DMS114 treated with DMSO at 0.1 percent for 48 hours (cell line): ENCODE results near the gene CLUH.

Source experiments
- DNase-seq: peaks from one replicate; lab custom pipeline; 2025; ENCODE audit not compliant: unreplicated experiment; lab: John Stamatoyannopoulos, UW

CLUH gene

DNA sequence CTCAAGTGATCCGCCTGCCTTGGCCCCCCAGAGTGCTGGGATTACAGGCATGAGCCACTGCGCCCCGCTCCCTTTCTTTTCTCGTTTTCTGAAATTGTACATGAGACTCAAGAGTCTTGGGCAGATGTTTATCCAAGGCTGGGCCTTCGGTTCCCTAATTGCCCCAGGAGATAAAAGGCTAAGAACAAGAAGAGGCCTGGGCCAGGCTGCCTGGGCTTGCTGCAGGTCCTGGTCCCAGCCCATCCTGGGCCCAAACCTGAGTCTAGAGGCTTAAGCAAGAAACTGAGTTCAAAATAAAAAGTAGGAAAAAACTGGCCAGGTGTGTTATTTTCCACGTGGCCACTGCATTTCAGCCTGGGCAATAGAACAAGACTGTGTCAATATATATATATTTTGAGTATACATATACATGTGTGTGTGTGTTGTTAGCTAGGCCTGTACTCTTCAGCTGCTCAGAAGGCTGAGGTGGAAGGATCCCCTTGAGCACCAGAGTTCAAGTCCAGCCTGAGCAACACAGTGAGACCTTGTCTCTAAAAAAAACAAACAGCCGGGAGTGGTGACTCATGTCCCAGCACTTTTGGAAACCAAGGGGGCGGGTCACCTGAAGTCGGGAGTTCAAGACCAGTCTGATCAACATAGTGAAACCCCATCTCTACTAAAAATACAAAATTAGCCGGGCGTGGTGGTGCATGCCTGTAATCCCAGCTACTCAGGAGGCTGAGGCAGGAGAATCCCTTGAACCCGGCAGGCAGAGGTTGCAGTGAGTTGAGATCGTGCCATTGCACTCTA, 6.8 kb upstream of the CLUH start:
- no peak for DNase-seq

DNA sequence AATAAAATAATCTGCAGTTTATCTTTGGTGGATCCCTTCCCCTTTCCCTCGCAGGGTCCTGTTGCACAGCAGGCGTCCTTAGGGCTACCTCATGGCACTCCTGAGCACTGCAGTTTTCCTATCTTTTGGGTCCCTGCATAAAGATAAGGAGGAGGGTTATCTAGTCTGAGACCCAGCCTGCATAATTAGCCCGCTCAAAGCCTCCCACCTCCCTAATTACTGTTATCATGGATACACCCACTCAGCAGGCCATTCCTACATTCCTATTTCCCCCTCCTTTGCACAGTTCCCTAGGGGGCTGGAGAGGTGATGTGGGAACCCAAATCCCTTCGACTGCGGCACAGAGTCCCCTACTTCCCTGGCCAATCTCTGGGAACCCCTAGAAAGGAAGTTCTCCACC, 5.1 kb upstream of the CLUH start:
- DNase-seq: no peak

DNA sequence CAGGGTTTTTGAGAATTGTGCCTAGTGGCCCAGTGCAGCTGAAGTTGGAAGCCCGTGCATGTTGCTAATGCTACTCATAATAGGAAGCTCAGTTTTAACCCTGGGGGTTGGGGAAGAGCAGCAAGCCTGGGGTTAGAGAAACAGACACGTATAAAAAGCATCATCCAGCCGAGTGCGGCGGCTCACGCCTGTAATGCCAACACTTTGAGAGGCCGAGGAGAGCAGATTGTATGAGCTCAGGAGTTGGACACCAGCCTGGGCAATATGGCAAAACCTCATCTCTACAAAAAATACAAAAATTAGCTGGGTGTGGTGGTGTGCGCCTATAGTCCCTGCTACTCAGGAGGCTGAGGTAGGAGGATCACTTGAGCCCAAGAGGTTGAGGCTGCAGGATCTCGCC, 2.3 kb upstream of the CLUH start:
- no peak for DNase-seq

DNA sequence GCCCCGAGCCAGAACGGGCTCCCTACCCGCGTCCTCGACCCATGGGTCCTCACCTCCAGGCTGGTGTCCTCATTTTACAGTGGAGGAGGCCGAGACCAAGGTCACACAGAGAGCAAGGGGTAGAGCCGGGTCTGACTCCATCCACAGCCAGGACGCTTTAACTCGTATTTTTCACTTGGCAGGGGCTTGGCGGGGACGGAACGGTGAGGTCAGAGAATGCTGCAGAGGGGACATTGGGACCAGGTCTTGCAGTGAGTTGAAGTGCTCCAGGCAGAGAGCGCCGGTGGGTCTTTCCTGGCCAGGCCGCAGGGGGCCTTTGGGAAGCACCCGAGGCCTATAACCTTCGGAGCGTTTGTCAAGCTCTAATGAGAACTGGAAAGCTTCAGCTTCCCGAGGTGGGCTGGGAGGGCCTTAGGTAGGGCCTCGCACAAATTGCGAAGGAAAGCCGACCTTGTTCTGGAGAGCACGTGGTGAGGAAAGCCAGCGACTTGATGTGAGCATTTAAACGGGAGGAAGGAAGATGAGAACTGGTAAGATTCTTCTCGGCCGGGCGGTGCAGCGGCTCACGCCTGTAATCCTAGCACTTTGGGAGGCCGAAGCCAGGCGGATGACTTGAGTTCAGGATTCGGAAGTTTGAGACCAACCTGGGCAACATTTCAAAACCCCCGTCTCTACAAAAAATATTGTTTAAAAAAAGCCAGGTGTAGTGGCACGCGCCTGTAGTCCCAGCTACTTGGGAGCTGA, 908 bp upstream of the CLUH start:
- no peak for DNase-seq

DNA sequence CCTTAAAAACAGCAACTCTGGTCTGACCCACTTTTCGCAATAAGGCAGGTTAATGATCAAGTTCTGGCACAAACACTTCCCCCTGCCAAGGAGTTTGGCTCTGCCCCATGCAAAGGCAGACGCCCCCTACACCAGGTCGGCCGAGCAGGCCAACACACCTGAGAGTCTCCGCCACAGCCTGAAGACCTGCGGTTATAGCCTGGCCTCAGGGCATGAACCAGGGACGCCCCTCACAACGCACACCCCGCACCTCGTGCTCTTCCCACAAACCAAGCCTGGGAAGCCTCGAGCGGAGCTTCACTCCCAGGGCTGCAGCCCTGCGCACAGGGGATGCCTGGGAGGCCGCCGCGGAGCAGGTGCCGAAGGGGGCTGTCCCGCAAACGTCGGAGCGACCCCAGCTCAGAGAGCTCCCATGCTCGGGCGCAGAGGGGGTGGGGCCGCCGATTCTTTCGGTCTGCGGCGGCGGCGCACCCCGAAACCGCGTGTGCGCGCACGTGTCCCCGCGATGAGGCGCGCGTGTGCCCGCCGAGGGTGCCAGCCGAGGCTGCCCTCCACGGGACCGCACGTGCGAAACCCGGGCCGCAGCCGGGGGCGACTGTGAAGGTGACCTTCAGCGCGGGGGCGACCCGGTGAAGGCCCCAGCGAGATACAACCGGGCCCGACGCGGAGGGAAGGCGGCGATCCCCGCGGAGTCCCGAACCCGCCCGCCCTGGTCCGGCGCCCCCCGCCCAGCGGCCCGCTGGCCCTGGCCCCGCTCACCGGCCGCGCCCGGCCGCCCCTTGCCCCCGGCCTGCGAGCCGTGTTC, 559 bp downstream of the CLUH start:
- DNase-seq: no peak

DNA sequence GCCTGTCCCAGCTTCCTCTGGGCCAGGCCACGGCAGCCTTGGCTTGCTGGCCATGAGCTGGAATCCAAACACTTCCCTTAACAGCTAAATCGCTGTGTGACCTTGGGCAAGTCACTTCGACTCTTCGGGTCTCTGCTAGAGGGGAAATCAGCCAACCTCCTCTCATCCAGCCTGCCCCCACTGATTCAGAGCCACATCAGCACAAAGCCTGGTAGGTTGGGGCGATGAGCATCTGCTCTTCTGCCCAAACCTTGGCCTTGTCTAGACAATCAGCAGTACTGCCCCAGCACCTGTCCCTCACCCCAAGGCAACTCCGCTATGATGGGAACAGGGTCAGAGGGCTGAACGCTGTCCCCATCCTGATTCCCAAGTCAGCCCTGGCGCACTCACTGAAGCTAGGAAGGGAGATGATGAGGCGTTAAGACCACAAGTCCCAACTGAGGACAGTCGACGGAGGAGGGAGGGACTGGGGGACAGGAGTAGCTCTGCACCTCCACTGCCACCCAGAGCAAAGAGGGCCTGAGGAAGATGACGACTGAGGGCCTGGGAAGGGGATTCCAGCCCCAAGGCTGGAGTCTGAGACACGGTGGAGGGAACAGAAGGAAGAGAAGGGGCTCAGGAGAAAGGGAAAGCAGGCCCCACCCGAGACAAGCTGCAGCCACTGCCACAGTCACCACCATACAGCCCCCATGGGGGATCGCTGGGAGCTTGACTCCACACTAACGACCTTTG, 1.3 kb downstream of the CLUH start:
- no peak for DNase-seq

DNA sequence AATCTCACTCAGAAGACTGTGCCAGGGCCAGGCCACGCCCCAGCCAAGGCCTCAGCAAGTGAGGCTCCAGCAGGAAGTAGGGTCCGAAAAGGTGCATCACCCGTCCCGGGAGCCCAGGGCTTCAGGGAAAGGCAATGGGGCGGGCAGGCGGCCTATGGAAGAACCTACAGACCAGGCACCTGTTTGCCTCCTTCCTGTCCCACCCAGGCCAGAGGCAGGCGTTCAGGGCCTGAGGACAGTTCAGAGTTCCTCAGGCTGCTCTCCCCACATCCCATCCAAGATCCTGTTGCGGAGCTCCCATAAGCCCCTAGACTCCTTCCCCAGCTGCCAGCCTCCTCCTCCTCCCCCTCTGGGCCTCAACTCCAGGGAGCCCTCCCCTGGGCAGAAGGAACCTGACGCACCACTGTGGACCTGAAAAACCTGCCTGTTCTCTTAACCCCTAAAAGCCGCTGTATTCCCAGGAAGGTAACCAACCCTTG, 2.3 kb downstream of the CLUH start:
- DNase-seq: no peak

DNA sequence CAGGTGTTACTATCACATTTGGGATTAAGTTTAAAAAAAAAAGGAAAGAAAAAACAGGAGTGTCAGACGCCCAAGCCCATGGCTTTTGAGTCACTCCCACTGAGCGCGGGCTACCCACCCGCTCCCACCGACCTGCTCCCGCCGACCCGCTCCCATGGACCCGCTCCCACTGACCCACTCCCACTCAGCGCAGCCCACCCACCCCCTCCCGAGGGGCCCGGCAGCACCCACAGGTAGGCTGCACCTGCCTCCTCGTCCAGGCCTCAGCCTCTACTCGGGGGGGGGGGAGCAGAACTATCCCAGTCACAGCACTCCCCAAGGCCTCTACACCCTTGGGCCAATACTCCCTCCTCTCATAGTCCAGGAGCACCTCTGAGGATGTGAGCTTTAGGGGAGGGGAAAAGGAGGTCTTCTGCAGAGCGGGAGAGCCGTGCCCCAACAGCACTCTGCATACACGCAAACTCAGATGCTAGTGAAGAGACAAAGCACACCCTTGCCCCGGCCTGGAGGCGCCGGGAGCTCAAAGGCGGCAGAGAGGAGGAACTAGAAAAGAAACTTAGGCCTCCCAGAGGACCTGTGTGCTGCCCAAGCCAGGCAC, 2.9 kb downstream of the CLUH start:
- DNase-seq: no peak

DNA sequence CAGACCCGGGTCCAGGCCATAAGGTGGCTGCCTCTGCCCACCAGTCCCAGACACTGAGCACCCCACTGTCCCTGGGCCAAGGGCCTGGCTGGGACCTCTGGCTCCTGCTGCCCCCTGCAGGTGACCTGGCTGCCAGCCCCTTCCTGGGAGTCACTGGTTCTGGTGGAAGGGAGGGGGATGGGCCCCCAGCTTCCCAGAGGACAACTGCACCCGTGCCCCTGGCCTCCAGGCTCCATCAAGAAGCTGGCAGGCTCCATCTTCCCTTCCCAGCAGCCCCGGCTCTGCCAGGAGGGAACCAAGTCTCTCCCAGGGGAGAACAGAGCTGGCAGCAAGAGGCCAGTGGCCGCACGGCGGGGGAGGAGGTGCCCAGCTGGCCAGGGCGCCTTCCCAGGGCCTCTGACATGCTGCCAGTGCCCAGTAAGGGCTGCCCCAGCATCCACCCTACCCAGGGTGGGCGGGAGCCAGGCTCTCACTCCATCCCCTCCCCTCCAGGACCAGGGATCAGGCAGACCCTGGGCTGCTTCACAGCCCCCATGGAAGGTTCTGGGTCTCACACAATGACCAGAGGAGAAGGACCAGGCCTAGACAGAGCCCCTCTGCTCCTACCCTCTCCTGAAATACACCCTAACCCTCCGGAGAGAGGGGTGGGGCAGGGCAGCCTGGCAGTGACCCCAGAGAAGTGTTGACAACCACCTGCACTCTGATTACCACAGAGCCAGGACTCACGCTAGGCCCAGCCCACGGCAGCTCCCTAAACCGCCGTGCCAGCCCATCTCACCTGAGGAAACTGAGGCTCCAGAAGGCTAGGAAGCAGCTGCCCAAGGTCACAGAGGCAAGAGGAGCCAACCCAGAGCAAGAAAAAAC, 3.6 kb downstream of the CLUH start:
- no peak for DNase-seq

DNA sequence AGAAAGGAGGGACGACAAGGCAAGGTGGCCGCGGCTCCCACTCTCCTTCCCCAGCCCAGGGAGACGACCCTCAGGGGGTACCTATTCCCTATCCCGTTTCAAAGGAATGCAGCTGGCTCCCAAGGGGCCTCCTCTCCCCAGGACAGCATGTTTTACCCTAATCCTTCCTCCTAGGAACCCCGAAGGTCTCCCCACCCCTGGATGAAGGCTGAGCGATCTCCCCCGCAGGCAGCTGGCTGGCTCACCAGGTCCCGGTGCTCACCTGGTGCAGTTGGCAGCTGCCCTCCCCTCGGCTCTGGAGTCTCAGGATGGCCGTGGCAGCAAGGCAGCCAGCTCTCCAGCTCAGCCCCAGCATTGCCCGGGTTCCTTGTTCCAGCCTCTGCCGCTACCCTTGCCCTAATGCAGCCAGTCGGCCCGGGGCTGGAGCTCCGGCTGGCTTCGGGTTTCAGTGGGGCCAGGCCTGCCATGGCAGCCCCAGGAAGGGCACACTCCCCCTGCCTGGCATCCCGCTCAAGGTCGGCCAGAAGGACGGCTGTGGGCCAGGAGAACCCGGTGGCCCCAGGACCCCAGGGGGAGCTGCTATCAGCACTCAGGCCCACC, 4.6 kb downstream of the CLUH start:
- no peak for DNase-seq

DNA sequence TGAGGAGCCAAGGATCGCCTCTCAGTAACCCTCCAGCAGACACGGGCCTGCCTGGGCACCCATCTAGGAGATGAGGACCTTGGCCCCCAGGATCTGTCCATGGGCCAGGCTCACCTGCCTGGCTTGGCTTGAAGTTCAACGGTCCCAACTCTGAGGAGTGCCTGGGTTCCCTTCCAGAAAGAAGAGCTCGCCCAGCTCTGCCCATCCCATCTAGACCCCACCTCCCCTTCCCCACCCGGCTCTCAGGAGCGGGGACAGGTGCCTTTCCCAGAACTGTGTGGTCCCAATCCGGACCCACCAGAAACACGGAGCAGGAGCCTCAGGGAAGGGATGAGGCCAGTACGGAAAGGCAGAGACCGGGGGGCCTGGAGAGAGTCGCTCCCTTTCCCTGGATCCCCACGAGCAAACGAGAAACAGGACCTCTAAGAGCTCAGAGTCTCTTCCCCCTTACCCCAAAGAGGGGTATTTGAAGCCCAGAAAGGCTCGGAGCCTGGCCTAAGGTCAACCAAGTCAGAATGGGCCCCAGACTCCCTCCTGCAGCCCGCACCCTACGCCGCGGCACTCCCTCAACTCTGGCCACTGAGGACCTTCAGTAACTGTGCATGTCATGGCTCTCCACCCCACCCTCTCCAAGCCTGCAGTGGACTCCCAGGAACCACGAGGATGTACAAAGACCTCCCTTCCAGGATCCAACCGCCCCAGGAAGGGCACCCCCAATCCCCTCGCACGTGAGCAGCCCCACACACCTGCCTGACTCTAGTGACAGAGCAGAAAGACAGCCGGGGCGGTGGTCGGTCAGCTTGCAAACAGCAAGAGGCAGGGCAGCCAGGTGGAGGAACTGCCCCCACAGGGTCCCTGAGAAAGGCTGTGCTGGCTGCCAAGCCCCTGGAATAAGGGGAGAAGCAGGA, 5.4 kb downstream of the CLUH start:
- DNase-seq: no peak

DNA sequence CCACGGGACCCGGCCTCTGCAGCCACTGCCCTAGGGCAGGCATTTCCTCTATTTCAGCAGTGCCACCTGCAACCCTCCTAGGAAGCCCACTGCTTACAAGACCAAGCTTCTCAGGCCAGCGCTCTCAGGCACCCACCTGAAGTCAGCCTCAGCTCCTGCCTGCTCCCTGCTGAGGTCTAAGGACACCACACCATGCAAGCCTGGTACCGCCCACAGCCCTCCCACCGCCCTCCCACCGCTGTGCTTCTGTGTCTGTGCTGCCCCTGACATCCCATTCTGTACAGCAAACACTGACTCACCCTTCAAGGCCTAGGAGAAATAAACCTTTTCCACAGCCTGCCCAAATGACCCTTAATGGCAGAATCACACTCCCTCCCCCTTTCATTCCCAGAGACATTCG, 6.3 kb downstream of the CLUH start:
- no peak for DNase-seq

DNA sequence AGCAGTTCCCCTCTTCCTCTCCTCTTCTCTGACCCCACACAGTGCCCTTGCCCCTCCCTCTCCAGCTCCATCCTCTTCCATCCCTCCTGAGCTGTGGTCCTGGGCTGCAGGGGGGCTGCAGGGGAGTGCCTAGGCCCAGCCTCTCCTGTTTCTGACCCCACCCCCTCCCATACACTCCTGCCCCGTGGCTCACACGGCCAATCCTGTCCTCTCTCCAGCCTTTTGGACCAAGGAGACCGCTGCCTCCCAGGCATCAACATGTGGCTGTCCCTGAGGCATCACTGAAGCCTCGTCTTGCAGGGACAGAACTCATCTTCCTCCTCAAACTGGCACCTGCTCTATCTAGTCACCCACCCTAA, 6.7 kb downstream of the CLUH start:
- no peak for DNase-seq

DNA sequence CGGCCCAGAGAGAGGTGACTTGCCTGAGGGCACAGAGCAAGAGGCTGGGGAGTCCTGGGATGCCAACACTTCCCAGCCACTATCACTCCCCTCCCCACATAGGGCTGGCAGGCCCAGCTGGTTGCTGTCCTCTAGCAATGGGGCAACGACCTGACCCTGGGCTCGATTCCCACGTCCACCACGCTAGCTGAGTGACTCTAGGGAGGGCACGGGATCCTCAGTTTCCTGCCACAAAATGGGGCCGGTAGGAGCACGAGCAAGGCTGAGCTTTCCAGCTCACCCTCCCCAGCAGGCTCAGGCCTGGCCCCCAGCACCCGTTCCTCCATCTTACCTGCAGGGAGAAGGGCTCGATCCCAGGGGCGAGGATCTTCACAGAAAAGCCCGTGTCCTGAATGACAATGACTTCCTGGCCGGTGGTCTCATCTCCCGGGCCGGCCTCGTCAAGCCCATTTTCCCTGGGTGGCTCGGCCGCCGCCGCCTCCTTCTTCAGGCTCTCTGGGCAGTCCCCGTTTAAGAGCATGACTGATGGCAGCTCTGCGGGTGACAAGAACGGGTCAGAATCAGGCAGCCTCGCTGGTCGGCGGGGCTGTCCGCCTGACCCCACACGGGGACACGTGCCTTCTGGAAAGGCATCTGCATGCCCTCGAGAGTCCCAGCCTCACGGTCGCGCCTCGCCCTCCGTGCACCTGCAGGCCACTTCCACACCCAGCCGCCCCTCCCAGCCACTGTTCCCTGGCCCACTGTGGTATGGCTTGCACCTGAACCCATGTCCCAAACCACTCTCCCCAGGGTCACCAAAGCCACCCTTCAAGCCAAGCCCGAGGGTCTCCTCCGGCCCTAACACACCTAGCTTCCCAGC, 7.3 kb downstream of the CLUH start:
- DNase-seq: no peak

DNA sequence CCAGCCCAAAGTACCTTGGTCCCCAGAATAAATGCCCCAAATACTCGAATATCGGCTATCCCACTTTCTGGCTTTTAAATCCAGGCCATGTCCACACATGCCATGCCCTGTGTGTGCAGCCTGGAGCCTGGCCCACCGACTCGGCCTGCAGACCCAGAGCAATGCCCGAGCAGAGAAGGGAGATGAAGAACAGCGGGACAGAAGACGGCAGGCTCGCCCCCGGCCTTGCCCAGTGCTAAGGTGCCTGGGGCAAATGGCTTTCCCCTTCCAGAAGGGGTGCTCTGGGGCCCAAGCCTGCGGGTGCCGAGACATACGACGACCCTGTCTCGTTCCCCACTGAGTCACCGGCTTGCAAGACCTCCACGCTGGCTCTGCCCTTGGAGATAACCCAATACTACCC, 8.0 kb downstream of the CLUH start:
- no peak for DNase-seq

DNA sequence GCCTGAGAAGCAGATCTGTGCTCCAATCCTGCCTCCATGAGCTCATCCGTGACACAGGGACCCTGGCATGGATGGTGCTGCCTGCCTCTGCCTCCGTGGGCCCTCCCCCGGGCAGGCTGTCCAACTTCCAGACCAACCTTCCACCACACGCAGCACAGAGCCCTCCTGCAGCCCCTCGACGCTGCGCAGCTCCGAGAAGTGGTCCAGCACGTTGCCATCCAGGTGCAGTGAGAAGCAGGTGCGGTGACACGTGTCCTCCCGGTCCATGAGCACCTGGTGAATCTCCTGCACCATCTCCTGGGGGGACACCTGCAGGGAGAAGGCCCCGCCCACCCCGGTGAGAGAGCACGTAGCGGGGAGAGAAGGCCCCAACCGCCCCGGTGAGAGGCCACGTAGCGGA, 8.4 kb downstream of the CLUH start:
- DNase-seq: no peak

DNA sequence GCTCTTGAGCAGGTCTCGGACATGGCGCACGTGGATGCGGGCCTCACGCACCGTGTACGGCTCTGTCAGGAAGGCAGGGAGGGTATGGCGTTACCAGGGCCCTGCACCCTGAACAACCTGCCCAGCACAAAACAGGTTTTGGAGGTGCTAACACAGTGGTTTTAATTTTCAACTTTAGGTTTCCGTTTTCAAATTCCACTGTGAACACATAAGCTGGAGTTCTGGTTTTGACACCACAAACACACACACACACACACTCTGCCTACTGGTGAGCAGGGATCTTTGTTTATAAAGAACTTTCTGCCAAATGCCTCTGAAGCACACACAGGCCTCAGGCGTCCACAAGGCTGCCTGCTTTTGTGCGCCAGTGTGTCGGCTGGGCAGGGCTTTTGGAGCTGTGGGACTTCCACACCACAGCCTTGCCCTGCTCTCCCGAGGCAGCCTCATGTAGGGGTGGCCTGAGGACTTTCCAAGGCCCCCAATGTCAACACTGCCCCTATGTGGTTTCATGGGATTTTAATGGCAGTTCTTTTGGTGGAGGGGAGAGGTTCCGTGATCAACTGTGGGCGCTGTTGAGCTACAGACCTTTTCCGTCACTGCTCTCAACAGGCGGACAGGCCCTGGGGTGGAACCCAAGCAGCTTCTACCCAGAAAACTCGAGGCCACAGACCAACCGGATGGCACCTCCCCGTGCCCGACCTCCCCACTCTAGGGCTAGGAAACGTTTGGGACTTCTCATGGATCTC, 9.4 kb downstream of the CLUH start:
- DNase-seq: no peak
